Spleen (tissue), 11 donors: ENCODE results near the gene DUSP3. TPM values are rescaled to one million over a fixed set of nuclear protein-coding genes. Genes with fewer than 3 reads are reported as not detected.

Source experiments
- DNase-seq: peaks from one replicate; pipeline ENCODE4 v3.0.0-alpha.2; 2020
- H3K27ac ChIP-seq, 8 donors: fragments of 200-600 bp; sonication (generic) in 7 of 8; 1 replicate in 4 of 8; 2 replicates in 4 of 8; pipeline versions ENCODE4 v1.5.0 to v1.8.0; 2016 to 2021; ENCODE audit warnings: inconsistent platforms in 4 of 8, mild to moderate bottlenecking in 4 of 8, moderate library complexity in 1 of 8
- H3K27me3 ChIP-seq, 7 donors: fragments of 200-600 bp; sonication (generic) in 6 of 7; replicated peaks in 1 of 7; 1 replicate in 4 of 7; 2 replicates in 3 of 7; pipeline versions ENCODE4 v1.5.0 to v1.8.0; 2016 to 2021; ENCODE audit warnings: inconsistent platforms in 3 of 7, mild to moderate bottlenecking in 1 of 7
- H3K36me3 ChIP-seq, 6 donors: fragments of 200-600 bp; sonication (generic) in 5 of 6; 1 replicate in 4 of 6; 2 replicates in 2 of 6; pipeline versions ENCODE4 v1.5.0 to v1.8.0; 2016 to 2021; ENCODE audit warnings: inconsistent platforms in 2 of 6
- H3K4me1 ChIP-seq, 6 donors: fragments of 200-600 bp; sonication (generic) in 5 of 6; 1 replicate in 3 of 6; 2 replicates in 3 of 6; pipeline versions ENCODE4 v1.5.0 to v1.8.0; 2016 to 2021; ENCODE audit warnings: inconsistent platforms in 3 of 6
- H3K4me3 ChIP-seq, 8 donors: fragments of 200-600 bp; sonication (generic) in 7 of 8; 1 replicate in 4 of 8; 2 replicates in 4 of 8; pipeline versions ENCODE4 v1.5.0 to v1.8.0; 2016 to 2021; ENCODE audit warnings: inconsistent platforms in 4 of 8, mild to moderate bottlenecking in 4 of 8, moderate library complexity in 2 of 8
- H3K9me3 ChIP-seq, 8 donors: fragments of 200-600 bp; sonication (generic) in 7 of 8; 1 replicate in 4 of 8; 2 replicates in 4 of 8; pipeline versions ENCODE4 v1.5.0 to v1.8.0; 2016 to 2021; ENCODE audit warnings: inconsistent platforms in 4 of 8
- CTCF ChIP-seq, 11 experiments: fragments of 200-600 bp in 7 of 11; fragments of 450-650 bp in 4 of 11; sonication (generic) in 4 of 11; IDR thresholded peaks in 8 of 11; conservative IDR thresholded peaks in 3 of 11; 1 replicate in 7 of 11; 2 replicates in 4 of 11; pipeline versions ENCODE4 v1.4.0 to v1.8.0; 2016 to 2021; ENCODE audit warnings: antibody characterized with exemption in 11 of 11, inconsistent platforms in 4 of 11, mild to moderate bottlenecking in 1 of 11
- POLR2A ChIP-seq, 3 donors: fragments of 450-650 bp; IDR thresholded peaks; one replicate each; pipeline ENCODE4 v1.5.1; 2017; ENCODE audit warnings: antibody characterized with exemption in 3 of 3, mild to moderate bottlenecking in 1 of 3
- POLR2AphosphoS5 ChIP-seq, 3 donors: sonication (generic); formaldehyde crosslinking; IDR thresholded peaks; one replicate each; pipeline ENCODE4 v1.5.1; 2017; ENCODE audit warnings: antibody characterized with exemption in 3 of 3
- WGBS, 5 donors: extraction: QIAGEN DNeasy Blood & Tissue Kit in 3 of 5; methylation state at CpG; one replicate each; pipeline versions ENCODE4 v1.1.5 to v1.1.7; 2013 to 2018; 5-methylcytosine and 5-hydroxymethylcytosine counted together
- intact Hi-C: fragments of 100-400 bp; cut with DNase I; formaldehyde crosslinking; loops from one replicate; pipeline ENCODE4 v1.15.0; 2023; ENCODE audit warnings: low total_unique reads
- polyA plus RNA-seq, 3 donors: library from polyadenylated mRNA; stranded (reverse); fragments of 200-250 nt; gene quantifications; one replicate each; pipeline ENCODE4 v1.2.1, GENCODE V29; 2013
- total RNA-seq, 7 donors: library from RNA; depleted of rRNA in 3 of 7; stranded (reverse); fragments of >200 nt in 3 of 7; fragmentation: NEBNext Ultra II Directional in 4 of 7; extraction: Animal tissue kit (Norgen Biotek cat#: 25700) in 4 of 7; gene quantifications; one replicate each; pipeline versions ENCODE4 v1.1.0 to v1.2.1, GENCODE V29; 2016 to 2021
- donor health status: healthy with polysubstance abuse.
- donor health status: DM: no; HTN: no; CAD: no; lungs with moderate emphysema.
- donor health status: DM: no; HTN: no; CAD: no.
- donor health status: Bipolar disorder and iron deficiency.
- donor health status: healthy.
- donor health status: DM: no; HTN: no; CAD: no.
- donor health status: DM: yes; HTN: yes; CAD: no.

Gene DUSP3
- total and polyA plus RNA-seq, 10 donors = 25.7 to 96.2 (median 68.9) TPM

GRCh38 chr17:43758497-43759174, 20.1 kb downstream of the DUSP3 start, which contains the start of gene SOST:
TSS of gene SOST (minus strand) at chr17:43758791. CDS start at chr17:43758741, 50 bp downstream.
- DNase-seq = no peak
- Histone ChIP-seq H3K36me3 (no peaks in the 10 kb centered on the region), H3K9me3 (no peaks in the 10 kb centered on the region), H3K4me1 (peaks cover 11 to 31% (median 22%) of the 10 kb centered on the region in 6 donors), H3K27ac (no peak within 1 kb of the TSS), H3K27me3 (peaks cover 0 to 53% (median 18%) of the 10 kb centered on the region in 7 donors), H3K4me3 (no peak within 1 kb of the TSS)
- no peak for TF ChIP-seq POLR2AphosphoS5 (IDR thresholded peaks at IDR 0.05)
- TF ChIP-seq POLR2A (IDR thresholded peaks at IDR 0.05) = no peak
- no peak for TF ChIP-seq CTCF (IDR thresholded peaks at IDR 0.05 in 8 of 11, conservative IDR thresholded peaks at IDR 0.05 in 3 of 11)
- 87 to 93% (median 90%) methylated on average over 24 of the region's 24 CpGs for WGBS, 5 donors
- intact Hi-C loops = no loop called here

GRCh38 chr17:43758086-43758485, 20.7 kb downstream of the DUSP3 start:
- TF ChIP-seq POLR2AphosphoS5 (IDR thresholded peaks at IDR 0.05) (no peak), POLR2A (IDR thresholded peaks at IDR 0.05) (no peak)
- Histone ChIP-seq H3K36me3 (no peaks in the 10 kb centered on the region), H3K4me1 (peaks cover 11 to 35% (median 22%) of the 10 kb centered on the region in 6 donors), H3K4me3 (no peak overlapping the region), H3K9me3 (no peaks in the 10 kb centered on the region), H3K27me3 (peaks cover 0 to 53% (median 18%) of the 10 kb centered on the region in 7 donors), H3K27ac (no peak overlapping the region)
- 79 to 91% (median 80%) methylated on average over 6 of the region's 6 CpGs for WGBS, 5 donors
- intact Hi-C loops = no loop called here
- no peak for DNase-seq

- DNase-seq = no peak
Observed at GRCh38 chr17:43757171-43757660, 21.6 kb downstream of the DUSP3 start.

GRCh38 chr17:43756201-43756600, 22.6 kb downstream of the DUSP3 start:
- no peak overlapping the region for H3K4me3 ChIP-seq
- peaks cover 11 to 35% (median 22%) of the 10 kb centered on the region in 6 donors for H3K4me1 ChIP-seq
- no peak for DNase-seq
- TF ChIP-seq POLR2AphosphoS5 (IDR thresholded peaks at IDR 0.05) = no peak
- TF ChIP-seq POLR2A (IDR thresholded peaks at IDR 0.05) = no peak
- TF ChIP-seq CTCF (IDR thresholded peaks at IDR 0.05 in 8 of 11, conservative IDR thresholded peaks at IDR 0.05 in 3 of 11) = no peak
- no peaks in the 10 kb centered on the region for H3K9me3 ChIP-seq
- no peaks in the 10 kb centered on the region for H3K36me3 ChIP-seq
- no peak overlapping the region for H3K27ac ChIP-seq
- H3K27me3 ChIP-seq = peaks cover 0 to 53% (median 18%) of the 10 kb centered on the region in 7 donors
- WGBS, 5 donors = 86 to 97% (median 94%) methylated on average over 6 of the region's 6 CpGs
- intact Hi-C loops = no loop called here

More at GRCh38 chr17:43757171-43757660, 21.6 kb downstream of the DUSP3 start:
- peaks cover 0 to 53% (median 18%) of the 10 kb centered on the region in 7 donors for H3K27me3 ChIP-seq
- H3K4me3 ChIP-seq = no peak overlapping the region
- TF ChIP-seq POLR2A (IDR thresholded peaks at IDR 0.05) (no peak), CTCF (IDR thresholded peaks at IDR 0.05 in 8 of 11, conservative IDR thresholded peaks at IDR 0.05 in 3 of 11) (no peak), POLR2AphosphoS5 (IDR thresholded peaks at IDR 0.05) (no peak)
- H3K36me3 ChIP-seq = no peaks in the 10 kb centered on the region
- H3K9me3 ChIP-seq = no peaks in the 10 kb centered on the region
- no peak overlapping the region for H3K27ac ChIP-seq
- intact Hi-C loops = no loop called here
- WGBS, 5 donors = 58 to 87% (median 82%) methylated on average over 5 to 8 of the region's 8 CpGs
- peaks cover 11 to 35% (median 22%) of the 10 kb centered on the region in 6 donors for H3K4me1 ChIP-seq
